NCI-H2196 treated with DMSO at 0.1 percent for 48 hours (cell line): ENCODE results near the gene B3GNT5.

Source experiments
- DNase-seq: peaks from one replicate; lab custom pipeline; 2025; ENCODE audit not compliant: unreplicated experiment; lab: John Stamatoyannopoulos, UW

Gene B3GNT5

DNA sequence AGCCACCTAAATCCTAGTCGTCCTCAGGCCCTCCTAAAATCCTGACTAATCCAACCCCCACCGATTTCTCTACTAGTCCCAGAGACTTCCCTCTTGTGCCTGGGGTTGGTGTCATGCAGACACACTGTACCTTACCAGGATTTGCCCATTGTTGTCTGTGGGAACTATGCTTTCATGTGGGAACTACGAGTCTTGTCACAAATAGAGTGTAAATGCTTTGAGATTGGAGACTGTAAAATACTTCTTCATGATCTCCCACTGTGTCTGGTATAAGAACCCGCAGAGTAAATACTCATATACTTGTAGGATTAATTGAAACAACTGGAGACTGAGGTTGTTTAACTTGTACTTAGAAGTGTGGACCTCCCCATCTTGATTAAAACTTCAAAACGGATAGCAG, 11.2 kb downstream of the B3GNT5 start:
- no peak for DNase-seq

DNA sequence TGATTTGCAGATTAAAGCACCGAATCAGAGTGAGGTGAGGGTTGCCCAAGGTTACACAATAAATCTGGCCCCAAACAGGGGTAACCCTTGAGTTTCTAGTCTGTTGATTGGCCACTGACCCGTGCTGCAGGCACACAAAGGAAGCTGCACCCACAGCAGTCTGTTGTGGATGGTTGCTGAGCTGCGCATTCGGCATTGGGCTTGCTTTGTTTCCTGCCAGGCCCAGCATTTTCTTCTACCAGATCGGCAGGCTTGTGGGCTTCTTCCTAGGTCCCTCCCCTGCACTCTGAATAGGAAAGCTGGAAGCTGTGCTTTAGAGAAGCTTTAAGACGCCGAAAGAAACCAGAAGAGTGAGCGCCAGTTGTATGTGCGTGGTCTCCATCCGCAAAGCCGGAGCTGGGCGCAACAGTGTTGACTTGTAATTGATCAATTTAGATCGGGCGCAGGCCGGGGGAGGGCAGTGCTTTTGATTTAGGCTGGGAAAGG, 12.1 kb downstream of the B3GNT5 start:
- DNase-seq, result no peak

DNA sequence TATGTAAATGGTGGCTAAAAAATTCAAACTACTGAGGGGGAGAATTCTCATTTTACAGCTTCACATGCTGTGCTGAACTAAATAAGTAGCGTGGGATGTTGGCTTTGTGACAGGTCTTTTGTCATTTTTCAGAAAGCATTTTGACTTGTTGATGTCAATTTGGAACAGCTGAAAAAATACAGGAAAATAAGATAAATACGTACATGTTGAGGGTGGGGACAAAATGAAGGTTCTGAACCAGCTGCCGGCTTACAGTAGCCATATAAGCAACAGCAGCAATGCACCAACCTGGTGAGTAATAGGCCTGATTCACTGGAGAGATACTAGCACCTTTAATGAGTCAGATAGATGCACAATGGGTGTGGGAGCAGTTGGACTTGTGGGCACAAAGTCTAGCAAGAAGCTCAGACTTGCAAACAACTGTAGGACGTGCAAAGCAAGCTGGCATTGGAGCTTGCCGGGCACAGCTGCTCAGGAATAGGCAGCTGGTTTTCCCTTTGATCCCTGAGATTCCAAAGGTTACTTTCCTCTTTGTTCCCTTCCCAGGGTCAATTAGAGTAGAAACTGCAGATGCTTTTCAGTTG, 12.9 kb downstream of the B3GNT5 start:
- DNase-seq, result no peak

DNA sequence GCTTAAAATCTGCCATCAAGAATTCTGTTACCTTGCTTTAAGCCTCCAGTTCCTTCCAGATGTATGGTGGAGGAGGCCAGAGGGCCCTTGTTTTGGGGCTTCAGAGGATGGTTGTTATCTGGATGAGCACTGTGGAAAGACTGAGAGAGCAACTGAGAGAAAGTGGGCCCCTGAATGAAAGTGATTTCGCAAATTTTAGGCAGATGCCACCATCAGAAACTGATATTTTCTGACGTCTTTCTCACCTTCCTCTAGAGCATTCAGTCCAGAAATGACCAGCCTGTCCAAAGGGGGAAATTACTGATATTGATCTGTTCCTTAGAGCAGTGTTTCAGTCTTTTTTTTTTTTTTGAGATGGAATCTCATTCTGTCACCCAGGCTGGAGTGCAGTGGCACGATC, 13.4 kb downstream of the B3GNT5 start:
- no peak for DNase-seq

DNA sequence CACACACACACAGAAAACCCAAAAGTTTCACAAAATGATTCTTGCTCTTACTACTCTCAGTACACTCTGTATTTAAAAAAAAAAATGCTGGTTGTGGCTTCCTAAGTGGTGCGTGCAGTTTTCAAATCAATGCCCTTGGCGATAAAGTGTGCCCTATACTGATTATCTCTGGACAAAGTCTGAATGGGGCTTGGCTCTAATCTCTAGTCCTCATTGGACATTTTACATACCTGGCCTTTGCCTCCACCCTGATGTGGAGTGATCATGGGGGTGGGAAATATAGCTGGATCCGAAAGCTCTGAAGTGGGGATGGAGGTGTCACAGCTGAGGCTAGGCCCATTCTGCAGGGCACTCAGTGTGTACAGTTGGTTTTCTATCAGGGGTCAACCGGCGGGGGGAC, 14.1 kb downstream of the B3GNT5 start:
- DNase-seq, result no peak

DNA sequence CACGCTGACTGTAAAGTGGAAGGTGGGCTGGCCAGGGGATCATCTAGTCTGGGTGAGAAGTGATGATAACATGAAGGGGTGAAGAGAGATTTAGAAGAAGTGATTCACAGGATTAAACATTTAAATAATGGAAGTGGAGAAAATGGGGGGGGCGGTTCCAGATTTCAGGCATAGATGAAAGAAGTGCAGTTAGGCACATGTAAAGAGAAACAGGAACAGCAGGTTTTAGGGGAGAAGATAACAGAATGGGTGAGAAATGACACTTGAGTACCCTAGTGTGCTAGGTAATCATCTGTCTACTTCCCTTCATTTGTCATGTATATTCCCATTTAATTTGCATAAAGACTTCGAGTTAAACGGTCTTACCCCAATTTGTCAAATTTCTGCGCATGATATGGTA, 15.3 kb downstream of the B3GNT5 start:
- DNase-seq, result no peak

DNA sequence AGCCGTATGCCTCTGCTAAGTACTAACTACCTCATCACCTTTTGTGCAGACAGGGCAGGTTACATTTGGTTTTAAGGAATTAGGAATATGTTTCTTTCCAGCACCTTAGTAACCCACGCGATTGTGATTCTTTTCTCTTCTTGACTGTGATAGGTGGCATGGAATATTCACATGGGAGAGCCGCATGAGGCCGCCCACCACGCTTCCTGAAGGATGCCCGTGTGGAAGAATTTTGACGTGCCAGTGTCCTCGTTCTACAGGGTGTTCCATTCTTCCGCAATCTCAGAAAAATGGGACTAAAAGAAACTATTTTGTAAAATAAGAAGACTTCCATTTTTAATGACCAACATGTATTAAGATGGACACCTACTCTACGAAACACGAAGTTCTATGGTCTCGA, 16.3 kb downstream of the B3GNT5 start:
- DNase-seq, result no peak

DNA sequence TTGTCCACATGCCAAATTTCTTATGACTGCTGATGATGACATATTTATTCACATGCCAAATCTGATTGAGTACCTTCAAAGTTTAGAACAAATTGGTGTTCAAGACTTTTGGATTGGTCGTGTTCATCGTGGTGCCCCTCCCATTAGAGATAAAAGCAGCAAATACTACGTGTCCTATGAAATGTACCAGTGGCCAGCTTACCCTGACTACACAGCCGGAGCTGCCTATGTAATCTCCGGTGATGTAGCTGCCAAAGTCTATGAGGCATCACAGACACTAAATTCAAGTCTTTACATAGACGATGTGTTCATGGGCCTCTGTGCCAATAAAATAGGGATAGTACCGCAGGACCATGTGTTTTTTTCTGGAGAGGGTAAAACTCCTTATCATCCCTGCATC, 17.3 kb downstream of the B3GNT5 start:
- DNase-seq, result no peak

DNA sequence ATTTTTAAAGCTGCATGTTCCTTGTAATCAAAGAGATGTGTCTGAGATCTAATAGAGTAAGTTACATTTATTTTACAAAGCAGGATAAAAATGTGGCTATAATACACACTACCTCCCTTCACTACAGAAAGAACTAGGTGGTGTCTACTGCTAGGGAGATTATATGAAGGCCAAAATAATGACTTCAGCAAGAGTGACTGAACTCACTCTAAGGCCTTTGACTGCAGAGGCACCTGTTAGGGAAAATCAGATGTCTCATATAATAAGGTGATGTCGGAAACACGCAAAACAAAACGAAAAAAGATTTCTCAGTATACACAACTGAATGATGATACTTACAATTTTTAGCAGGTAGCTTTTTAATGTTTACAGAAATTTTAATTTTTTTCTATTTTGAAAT, 19.1 kb downstream of the B3GNT5 start:
- no peak for DNase-seq

DNA sequence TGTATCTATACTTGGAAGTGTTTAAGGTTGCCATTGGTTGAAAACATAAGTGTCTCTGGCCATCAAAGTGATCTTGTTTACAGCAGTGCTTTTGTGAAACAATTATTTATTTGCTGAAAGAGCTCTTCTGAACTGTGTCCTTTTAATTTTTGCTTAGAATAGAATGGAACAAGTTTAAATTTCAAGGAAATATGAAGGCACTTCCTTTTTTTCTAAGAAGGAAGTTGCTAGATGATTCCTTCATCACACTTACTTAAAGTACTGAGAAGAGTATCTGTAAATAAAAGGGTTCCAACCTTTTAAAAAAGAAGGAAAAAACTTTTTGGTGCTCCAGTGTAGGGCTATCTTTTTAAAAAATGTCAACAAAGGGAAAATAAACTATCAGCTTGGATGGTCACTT, 19.7 kb downstream of the B3GNT5 start:
- DNase-seq, result no peak

DNA sequence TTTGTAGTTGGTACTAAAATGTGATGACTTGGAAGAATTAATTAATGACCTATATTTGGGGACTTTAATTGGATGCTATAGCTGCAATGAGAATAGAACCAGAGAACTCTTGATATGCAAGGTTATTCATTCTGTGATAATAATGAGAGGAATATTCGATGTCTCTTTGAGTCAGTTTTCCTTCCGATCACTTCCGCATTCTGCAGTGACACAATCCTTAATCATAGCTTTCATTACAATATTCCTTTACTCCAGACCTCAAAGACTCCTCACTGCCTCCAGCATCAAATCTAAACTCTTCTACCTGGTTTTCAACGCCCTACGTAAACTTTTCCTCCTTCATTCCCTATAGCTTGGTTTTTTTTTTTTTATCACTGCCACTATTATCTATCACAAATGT, 21.6 kb downstream of the B3GNT5 start:
- no peak for DNase-seq

DNA sequence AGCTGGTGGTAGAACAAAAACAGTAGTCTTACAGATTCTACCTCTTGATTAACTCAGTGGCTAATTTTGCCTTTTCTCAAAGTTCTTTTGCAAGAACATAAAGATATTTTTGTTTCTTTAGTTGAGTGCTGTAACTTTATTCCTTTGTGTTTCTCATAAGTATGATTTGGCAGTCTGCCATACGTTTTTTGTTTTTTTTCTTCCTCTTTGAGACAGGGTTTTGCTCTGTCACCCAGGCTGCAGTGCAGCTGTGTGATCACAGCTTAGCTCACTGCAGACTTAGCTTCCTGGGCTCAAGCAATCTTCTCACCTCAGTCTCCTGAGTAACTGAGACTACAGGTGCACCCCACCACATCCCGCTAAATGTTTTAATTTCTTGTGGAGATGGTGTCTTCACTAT, 22.4 kb downstream of the B3GNT5 start:
- no peak for DNase-seq

DNA sequence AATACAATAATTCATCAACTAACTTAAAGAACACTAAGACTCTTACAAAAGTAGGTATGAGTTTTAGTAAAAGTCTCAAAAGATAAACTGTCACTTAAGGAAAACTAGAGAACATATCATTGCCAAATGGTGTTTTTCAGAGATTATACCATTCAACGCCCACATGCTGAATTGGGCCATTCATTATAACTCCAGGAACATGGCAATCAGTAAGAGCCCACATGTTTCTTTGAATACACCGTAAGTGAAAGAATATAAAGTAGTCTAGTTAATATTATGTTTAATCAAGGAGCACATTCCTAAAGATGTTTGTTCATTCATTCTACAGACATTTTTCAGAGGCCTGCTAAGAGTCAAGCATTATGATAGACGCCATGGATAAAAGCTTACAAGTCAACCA, 22.9 kb downstream of the B3GNT5 start:
- DNase-seq, result no peak

DNA sequence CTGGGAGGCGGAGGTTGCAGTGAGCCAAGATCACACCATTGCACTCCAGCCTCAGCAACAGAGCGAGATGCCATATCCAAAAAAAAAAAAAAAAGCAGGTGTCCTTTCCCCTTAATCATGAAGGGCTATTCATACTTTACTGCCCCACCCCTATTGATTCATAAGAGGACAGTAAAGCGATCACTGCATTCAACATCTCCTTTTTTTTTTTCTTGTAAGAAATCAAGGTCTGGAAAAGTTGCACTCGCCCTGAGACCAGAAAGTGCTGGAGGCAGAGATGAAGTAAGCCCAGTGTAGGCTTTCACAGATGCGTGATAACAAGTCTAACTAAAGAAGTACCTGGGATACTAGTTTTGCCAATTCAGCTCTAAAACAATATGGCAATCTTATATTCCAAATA, 24.2 kb downstream of the B3GNT5 start:
- no peak for DNase-seq

DNA sequence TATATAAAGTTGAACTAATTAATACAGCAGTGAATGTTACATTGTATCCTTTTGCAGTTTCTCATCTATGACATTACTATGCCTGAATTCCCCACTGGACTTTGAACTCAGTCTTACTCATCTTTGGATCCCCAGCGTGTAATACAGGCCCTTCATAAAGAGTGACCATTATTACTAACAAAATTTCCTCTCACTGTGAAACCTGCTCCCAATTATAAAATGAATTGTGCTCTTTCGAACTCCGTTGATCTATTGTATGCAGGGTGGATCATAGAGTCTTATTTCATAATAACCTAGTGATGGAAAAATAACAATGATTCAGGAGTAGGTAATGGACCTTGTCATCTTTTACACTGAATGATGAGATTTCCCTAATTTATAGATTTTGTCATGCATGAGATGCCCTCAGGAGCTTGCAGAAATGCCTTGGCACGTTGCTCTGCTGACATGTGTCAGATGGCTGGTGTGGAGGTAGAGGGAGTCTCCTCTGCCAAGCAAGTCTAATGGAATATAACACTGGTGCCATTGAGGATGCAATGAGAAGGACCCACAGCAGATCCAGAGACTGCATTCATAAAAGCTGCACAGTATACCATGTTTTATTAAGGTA, 25.5 kb downstream of the B3GNT5 start:
- DNase-seq, result no peak

DNA sequence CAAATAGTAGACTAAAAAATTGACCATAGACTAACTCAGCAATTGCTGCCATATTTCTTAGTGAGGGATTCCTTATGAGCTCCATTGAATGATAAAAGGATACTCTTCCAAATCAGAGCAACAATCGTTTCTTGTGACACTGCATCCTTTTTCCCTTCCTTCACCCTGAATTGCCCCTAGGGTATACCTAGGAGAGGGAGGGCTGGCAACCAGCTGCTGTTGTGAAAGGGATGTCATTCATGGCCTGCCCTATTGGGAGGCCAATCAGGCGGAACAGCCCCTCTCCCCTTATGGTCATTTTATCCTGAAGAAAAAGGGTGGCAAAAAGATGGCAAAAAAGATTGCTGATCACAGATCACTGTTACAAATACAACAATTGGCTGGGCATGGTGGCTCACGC, 26.3 kb downstream of the B3GNT5 start:
- DNase-seq, result no peak

DNA sequence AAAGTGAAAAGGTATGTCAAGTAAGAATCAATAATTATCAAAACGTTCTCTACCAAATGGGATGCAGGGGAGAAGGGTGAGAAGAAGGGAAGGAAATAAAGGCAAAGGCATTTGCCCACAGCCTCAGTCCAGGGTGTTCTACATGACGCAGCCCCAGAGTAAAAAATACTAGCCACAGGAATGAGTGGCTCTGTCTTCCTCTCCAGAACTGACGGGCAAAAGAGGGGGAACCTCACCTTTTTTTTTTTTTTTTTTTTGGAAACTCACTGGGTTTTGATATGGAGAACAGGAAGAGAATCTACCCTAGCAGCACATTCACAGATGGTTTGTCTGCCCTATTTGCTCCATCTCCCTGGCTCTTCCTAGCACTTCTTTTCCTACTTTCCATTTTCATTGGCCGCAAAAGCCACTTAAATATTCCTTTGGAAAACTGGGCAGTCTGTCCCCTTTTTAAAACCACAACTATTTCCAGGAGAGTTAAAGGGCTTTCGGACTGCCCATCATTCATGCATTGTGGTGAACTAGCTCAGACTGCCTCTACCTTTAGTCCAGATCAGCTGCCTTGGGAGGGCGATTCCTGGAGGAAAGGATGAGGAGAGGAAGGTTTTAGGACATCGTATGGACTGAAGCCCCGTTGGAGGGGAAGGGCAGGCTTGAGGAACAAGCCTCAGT, 28.2 kb downstream of the B3GNT5 start:
- DNase-seq, result no peak

DNA sequence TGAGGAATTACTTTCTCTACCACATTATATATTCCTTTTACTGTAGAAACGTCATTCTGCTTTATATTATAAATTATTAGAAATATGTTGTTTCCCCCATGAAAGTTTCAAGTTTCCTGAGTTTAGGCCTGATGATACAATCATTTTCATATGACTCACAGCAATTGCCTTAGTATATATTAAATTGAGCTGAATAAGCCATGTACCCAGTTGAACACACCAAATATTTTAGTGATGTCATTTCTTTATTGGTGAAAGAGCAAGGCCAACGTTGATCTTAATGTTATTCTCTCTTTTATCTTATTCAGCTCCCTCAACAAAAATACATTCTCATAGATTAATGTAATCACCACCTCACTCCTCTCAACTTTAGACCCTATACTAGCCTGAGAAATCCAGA, 30.8 kb downstream of the B3GNT5 start:
- no peak for DNase-seq

DNA sequence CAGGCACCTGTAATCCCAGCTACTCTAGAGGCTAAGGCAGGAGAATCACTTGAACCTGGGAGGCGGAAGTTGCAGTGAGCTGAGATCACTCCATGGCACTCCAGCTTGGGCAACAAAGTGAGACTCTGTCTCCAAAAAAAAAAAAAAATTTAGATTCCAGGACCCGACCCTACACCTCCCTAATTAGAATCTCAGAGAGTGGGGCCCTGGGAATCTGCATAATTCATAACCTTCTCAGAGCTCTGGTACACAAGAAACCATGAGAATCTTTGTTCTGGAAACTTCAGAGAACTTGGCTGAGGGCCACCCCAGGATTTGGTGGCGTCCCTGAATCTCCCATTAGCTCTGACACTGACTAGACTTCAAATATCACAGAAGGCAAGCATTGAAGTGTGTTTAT, 31.5 kb downstream of the B3GNT5 start:
- DNase-seq, result no peak

DNA sequence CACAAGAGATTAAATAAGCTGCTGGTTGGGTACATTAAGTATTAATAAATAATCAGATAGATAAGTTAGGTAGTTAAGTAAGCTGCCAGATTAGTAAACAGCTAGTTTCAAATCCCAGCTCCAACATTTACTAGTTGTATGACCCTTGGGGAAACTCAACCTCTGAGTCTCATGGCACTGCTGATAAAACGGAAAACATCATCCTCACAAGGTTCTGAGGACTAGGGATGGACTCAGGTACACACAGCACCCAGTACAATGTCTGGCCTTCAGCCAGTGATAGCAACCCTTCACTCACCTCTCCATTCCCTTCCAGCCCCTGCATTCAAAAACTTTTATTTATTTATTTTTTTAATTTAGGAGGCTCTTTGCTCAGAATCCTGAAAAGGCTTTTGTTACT, 32.3 kb downstream of the B3GNT5 start:
- DNase-seq, result no peak

DNA sequence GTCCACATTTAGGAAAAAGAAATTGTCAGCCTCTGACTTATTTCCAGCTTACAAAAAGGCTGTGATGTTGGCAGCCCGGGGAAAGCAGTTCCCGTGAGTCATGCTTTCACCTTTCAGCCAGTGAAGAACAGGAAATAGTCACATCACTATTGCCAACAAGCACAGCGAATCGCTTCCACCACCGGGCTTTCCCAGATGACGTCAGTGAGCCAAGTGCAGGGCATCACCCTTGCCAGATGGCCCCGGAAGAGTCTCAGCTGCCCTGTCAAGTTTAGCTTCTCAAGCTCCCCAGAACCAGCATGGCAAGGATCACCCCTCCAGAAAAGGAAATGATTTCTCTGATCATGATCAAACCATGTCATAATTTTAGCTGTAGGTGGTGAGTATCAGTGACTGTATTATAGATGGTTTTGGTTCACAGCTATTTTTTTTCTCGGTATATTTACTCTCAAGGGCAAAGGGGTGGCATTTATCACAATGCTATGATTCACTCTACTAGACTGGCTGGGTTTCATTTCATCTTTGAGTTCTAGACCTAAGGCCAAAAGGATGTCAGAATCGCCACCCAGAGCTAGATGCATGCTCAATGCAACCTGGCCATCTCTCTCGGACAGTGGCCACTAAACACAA, 32.9 kb downstream of the B3GNT5 start:
- DNase-seq, result peak; percentile 96

DNA sequence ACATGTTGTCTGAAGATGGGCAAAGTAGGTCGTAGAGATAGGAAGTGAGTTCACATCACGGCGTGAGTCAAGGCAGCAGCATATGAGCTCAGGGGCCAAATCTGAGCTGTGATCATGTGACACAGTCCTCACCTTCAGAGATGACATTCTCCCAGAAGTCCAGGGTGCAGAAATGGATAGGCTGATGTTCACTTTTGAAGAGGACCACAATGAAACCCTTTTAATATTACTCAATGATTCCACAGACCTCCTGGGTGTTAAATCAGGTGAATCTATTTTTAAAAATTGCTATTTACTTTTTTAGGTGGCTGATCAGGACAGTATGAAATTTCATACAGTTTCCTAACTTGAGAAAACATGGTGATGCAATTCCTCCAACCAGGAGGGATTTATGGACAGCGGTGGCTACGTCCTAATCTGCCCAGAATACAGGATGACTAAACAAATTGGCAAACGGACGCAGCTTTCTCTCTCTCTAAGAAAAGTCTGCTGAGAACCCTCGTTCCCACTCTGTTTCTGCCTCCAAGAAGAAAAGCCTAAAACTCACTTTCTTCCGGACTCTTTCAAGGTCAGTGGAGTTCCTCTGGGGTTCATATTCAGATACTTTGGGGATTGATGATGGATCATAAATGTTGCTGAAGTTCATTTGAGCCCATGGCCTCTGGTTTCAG, 34.4 kb downstream of the B3GNT5 start:
- DNase-seq, result no peak
